NCI-H460 (cell line): ENCODE measurements around the gene SMYD3. TPM values are rescaled to one million over a fixed set of nuclear protein-coding genes. Genes with fewer than 3 reads are reported as not detected.
A peak's percentile ranks its signal among the peaks of the same experiment; 100 is the strongest.
"Not testable (repeated sequence)": the region's sequence is repeated elsewhere in the genome, so short reads cannot be mapped to it uniquely, and the experiment has no call there.

ENCODE experiments used
- DNase-seq: peaks from one replicate; pipeline ENCODE4 v3.0.0-alpha.2; 2016; ENCODE audit warnings: low read depth; ENCODE audit errors: extremely low read depth
- total RNA-seq: library from RNA; depleted of rRNA; stranded (reverse); fragments of >200 nt; shearing (Covaris generic); gene quantifications from 2 replicates; pipeline ENCODE4 v1.2.3, GENCODE V29; 2014

The SMYD3 gene
- total RNA-seq, 1 experiment from 2014 or later, result 348 TPM

GRCh38 chr1:245800901-245801605 lies 706.0 kb downstream of the SMYD3 start:
- DNase-seq, result no peak

- no peak for DNase-seq
Observed at GRCh38 chr1:245798349-245798711, 708.7 kb downstream of the SMYD3 start.

DNA sequence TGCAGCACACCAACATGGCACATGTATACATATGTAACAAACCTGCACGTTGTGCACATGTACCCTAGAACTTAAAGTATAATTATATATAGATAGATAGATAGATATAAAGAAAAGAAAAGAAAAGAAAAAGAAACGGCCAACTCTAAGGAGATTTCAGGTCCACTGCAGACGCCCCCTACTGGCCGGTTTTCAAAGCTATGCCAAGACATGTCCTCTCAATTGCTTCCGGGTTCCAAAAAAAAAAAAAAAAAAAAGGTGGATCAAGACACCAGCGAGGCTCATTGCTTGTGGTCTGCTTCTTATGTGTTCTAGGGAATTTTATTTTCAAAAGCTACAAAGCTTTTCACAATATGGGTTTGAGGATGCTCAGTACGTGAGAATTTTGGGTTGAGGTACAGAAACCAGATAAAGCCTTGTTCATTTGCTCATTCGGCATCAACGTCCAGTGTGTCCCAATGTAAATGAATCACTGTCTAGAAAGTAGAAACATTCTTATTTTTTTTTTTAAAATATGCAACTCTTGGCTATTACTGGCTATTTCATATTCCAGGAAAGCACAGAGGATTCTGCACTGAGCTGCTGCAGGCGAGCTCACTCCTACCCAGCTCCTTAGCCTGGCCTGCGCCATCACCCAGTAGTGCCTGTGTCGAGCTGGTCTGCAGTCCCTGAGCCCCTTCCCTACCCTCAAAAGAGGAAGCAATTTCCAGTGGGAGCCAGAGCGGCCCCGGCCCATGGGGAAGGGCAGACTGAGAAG lies 709.3 kb downstream of the SMYD3 start:
- peak; percentile 35 for DNase-seq

- no peak for DNase-seq
Observed at GRCh38 chr1:245791410-245792312, 715.4 kb downstream of the SMYD3 start.

DNA sequence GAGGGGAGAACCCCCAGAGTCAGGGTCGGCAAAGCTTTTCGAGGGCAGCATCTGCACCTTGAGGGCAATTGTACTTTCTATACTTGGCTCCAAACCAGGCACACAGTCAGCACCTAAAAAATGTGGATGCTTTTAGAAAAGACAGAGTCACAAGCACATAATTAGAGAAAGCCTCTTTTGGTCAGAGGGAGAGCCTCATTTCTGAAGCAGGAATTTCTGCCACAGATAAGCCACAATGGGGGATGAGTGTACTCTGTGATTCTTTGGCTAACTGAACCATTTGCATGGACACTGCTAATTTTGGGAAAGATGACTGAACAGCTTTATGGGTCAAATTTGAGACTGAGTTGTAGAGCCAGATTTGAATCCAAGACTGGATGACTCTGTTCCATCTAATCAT lies 716.6 kb downstream of the SMYD3 start:
- no peak for DNase-seq

DNA sequence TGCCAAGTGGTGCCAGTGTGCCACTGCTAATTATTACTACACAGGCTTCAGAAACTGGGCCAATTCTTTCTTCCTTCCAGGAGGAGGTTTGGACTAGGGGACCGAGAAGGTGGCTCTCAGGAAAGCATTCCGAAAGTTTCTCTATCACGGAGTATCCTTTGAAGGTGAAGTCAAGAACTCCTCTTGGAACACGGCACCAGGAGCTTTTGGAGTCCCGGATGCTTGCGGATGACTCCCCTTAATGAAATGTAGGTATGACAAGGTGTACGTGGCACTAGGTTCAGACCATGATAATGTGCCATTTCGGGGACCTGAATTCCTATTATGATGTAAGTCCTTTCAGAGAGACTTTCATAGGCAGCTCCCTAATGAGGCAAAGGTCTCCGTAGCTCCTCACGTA lies 718.2 kb downstream of the SMYD3 start:
- no peak for DNase-seq

GRCh38 chr1:245788269-245788668 lies 718.8 kb downstream of the SMYD3 start:
- DNase-seq, result no peak

DNA sequence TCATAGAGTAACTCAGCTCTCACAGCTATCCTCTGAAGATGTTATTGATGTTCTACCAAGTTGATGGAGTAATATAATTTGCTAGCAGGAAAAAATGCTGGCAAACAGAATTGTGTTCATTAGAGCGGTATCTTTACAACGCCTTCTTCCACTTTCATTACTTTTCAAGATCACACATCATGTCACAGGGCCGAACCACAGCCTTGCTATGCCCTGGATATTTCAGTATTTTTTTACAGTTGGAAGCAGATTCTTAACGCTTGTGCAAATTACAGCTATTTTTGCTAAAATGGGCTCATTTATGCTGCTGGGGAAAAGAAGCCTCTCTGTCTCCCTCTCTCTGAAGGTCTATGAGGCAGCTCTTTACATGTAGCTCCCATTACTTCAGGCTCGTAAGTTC lies 720.1 kb downstream of the SMYD3 start:
- DNase-seq, result no peak

- DNase-seq, result no peak
Observed at GRCh38 chr1:245779797-245780755, 727.0 kb downstream of the SMYD3 start.

DNA sequence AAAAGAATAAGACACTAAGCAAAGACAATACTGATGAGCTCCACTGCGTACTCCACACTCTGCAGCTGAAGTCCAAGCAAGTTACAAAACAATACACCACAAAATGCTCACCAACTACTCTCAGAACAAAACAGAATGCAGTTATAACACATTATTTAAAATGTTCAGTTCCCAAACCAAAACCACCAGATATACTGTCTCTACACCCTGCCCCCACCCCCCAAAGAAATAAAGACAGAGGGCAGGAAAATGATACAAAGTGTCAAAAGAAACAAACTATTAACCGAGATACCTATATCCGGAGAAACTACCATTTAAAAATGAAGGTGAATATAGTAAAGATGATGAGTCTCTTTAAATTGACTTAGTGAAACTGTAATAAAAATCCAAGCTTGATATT lies 729.3 kb downstream of the SMYD3 start:
- no peak for DNase-seq

DNA sequence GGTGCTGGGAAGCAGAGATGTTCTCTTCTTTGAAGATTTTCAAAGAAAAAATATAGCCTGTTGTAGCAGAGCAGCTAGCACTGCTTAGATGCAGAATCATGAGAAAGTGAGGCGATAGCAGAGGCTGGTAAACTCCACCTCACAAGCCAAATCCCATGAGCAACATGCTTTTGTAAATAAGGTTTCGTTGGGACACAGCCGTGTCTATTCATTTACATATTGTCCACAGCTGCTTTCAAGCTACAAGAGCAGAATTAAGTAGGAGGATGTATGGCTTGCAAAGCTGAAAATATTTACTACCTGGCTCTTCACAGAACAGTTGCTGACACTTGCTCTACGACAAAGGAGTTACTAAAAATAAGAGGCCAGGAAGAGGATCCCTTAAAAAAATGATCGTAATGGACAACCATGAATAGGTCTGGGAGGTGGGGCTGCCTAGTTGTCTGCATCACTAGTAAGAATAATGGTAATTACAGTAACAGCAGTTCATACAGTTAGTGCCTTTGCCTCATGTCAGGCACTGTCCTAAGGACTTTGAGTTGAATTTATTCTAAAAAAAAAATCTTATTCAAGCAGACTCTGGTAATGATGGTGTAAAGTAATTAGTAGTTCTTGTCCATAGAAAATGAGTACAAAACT lies 730.3 kb downstream of the SMYD3 start:
- DNase-seq, result no peak

GRCh38 chr1:245776139-245776538 lies 730.9 kb downstream of the SMYD3 start:
- no peak for DNase-seq

DNA sequence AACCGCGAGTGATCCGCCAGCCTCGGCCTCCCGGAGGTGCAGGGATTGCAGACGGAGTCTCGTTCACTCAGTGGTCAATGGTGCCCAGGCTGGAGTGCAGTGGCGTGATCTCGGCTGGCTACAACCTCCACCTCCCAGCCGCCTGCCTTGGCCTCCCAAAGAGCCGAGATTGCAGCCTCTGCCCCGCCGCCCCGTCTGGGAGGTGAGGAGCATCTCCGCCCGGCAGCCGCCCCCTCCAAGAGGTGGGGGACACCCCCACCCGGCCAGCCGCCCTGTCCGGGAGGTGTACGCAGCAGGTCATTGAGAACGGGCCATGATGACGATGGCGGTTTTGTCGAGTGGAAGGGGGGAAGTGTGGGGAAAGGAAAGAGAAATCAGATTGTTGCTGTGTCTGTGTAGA lies 732.1 kb downstream of the SMYD3 start:
- not testable (repeated sequence) for DNase-seq

- DNase-seq, result no peak
Observed at GRCh38 chr1:245774196-245774595, 732.9 kb downstream of the SMYD3 start.

DNA sequence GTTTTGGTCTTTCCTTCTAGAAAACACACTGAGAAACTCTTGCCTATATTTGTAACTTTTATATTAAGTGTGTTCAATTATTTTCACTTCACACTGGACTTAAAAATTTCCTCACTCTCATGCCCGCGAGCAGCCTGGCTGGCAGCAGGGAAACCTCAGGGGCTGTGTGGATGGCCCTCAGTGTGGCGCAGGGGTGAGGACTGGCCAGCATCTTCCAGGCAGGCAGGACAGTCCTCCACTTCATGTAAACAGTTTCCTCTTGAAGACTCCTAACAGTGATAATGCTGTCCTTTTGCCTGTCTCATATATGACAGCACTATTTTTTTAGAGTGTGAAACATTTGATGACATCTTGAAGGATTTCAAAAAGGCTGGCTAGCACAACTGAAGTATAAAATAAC lies 733.7 kb downstream of the SMYD3 start:
- no peak for DNase-seq

- DNase-seq, result no peak
Observed at GRCh38 chr1:245772739-245773138, 734.3 kb downstream of the SMYD3 start.

DNA sequence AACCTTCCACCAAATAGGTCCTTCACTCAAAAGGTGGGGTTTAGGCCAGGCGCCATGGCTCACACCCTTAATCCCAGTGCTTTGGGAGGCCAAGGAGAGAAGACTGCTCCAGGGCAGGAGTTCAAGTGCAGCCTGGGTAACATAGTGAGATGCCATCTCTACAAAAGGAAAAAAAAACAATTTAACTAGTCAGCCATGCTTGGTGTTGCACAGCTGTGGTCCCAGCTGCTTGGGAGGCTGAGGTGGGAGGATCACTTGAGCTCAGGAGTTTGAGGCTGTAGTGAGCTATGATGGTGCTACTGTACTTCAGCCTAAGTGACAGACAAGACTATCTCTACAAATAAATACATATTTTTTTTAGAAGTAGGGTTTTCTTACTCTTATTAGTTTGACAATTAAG lies 734.8 kb downstream of the SMYD3 start:
- no peak for DNase-seq

GRCh38 chr1:245771511-245772281 lies 735.4 kb downstream of the SMYD3 start:
- no peak for DNase-seq

- DNase-seq, result no peak
Observed at GRCh38 chr1:245770156-245770555, 736.9 kb downstream of the SMYD3 start.
